Measurements from ENCODE around the gene ZBTB38. TPM values are rescaled to one million over a fixed set of nuclear protein-coding genes. Genes with fewer than 3 reads are reported as not detected.

Gene ZBTB38
- total RNA-seq, 1 donor from 2014 or later = 29.4 TPM

GRCh38 chr3:141375381-141376301 lies 7.3 kb downstream of the ZBTB38 start:
- Mint-ChIP-seq H3K4me1 (ENCODE audit: unreplicated experiment) (peaks cover 4% of the 10 kb centered on the region), H3K27ac (no peak overlapping the region), H3K27me3 (no peaks in the 10 kb centered on the region), H3K36me3 (no peaks in the 10 kb centered on the region), H3K4me3 (no peak overlapping the region), H3K9me3 (peaks cover under 1% of the 10 kb centered on the region)
- no peak for DNase-seq (ENCODE audit: extremely low spot score, unreplicated experiment)
- TF ChIP-seq CTCF (conservative IDR thresholded peaks at IDR 0.05) = no peak

DNA sequence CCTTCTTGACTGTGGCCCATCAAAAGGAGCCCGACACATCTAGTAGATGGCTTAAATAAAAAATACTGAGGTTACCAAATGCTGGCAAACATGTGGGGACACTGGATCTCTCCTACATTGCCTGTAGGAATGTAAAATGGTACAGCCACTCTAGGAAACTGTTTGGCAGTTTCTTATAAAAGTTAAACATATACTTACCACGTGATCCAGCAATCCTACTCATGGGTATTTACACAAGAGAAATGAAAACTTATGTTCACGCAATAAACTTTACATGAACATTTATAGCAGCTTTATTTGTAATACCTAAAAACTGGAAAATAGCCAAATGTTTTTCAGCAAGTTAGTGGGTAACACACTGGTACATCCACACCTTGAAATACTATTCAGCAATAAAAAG lies 9.1 kb downstream of the ZBTB38 start:
- no peak overlapping the region for H3K27ac Mint-ChIP-seq
- H3K27me3 Mint-ChIP-seq = no peaks in the 10 kb centered on the region
- no peaks in the 10 kb centered on the region for H3K4me1 Mint-ChIP-seq (ENCODE audit: unreplicated experiment)
- no peak for DNase-seq (ENCODE audit: extremely low spot score, unreplicated experiment)
- TF ChIP-seq CTCF (conservative IDR thresholded peaks at IDR 0.05) = no peak
- H3K4me3 Mint-ChIP-seq = no peak overlapping the region
- H3K9me3 Mint-ChIP-seq = no peaks in the 10 kb centered on the region
- no peaks in the 10 kb centered on the region for H3K36me3 Mint-ChIP-seq

DNA sequence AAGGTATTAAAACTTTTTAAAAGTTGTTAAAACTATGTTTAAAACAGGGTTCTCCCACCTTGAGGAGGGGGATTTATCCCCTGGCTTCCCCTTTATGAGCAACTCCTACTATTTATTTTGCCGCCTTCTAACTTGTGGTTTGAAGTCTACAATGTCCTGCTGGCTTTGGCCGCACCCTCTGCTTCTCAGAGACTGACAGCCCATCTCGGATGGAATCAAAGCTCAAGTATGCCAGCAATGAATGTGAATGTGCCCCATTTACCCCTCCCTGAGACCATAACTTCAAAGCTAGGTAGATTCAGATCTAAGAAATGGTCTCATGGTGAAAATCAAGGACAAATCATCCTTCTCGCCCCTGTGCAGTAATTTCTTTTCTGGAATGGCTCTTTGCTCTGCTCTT lies 10.3 kb downstream of the ZBTB38 start:
- DNase-seq (ENCODE audit: extremely low spot score, unreplicated experiment) = no peak
- H3K36me3 Mint-ChIP-seq = no peaks in the 10 kb centered on the region

DNA sequence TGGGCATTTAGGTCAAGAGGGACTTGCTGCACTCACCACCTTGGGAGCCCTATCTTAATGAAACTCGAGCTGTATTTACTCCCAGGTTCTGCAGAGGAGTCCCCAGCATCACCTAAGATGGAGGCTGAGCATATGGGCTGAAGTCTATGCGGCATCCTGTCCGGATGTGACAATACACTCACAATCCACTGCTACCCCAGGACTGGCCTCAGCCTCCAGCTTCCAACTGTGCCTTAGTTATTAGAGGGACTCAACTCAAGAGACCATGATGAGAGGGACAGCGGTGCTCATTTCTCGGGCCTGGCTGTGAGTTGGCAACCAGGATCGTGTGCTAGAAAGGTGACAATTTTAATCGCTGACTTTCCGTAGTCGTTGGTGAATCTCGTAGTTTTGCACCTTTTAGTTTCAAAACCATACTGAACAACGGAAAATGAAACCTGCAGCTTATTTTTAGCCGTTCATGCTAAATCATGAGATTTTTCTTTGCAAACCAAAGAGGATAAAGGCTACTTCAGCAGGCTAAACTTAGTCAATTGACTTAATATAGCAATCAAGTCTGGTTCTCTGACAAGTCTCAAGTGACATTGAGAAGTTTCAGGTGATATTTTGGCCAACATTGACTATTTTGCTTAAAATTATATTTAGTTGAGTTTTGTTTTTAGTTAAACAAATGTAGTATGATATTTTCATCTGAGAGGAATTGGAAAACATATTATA lies 11.1 kb downstream of the ZBTB38 start:
- no peak for TF ChIP-seq CTCF (conservative IDR thresholded peaks at IDR 0.05)
- peaks cover 18% of the 10 kb centered on the region for H3K4me1 Mint-ChIP-seq (ENCODE audit: unreplicated experiment)
- no peaks in the 10 kb centered on the region for H3K27me3 Mint-ChIP-seq

More for the DNA sequence above, 10.3 kb downstream of the ZBTB38 start:
- Mint-ChIP-seq H3K27me3 (no peaks in the 10 kb centered on the region), H3K9me3 (no peaks in the 10 kb centered on the region), H3K27ac (no peak overlapping the region), H3K4me1 (ENCODE audit: unreplicated experiment) (peaks cover 9% of the 10 kb centered on the region), H3K4me3 (no peak overlapping the region)
- no peak for TF ChIP-seq CTCF (conservative IDR thresholded peaks at IDR 0.05)

GRCh38 chr3:141380279-141380678 lies 12.0 kb downstream of the ZBTB38 start:
- H3K9me3 Mint-ChIP-seq = no peaks in the 10 kb centered on the region
- no peaks in the 10 kb centered on the region for H3K36me3 Mint-ChIP-seq
- no peak overlapping the region for H3K4me3 Mint-ChIP-seq
- peaks cover 27% of the 10 kb centered on the region for H3K4me1 Mint-ChIP-seq (ENCODE audit: unreplicated experiment)
- no peaks in the 10 kb centered on the region for H3K27me3 Mint-ChIP-seq
- DNase-seq (ENCODE audit: extremely low spot score, unreplicated experiment) = no peak
- H3K27ac Mint-ChIP-seq = no peak overlapping the region
- TF ChIP-seq CTCF (conservative IDR thresholded peaks at IDR 0.05) = no peak

More for the DNA sequence above, 11.1 kb downstream of the ZBTB38 start:
- Mint-ChIP-seq H3K4me3 (no peak overlapping the region), H3K9me3 (no peaks in the 10 kb centered on the region), H3K36me3 (no peaks in the 10 kb centered on the region), H3K27ac (no peak overlapping the region)
- DNase-seq (ENCODE audit: extremely low spot score, unreplicated experiment) = no peak
